Limb (tissue), 2 donors: ENCODE data around the gene CCNJL.
"Not testable (repeated sequence)": the region's sequence is repeated elsewhere in the genome, so short reads cannot be mapped to it uniquely, and the experiment has no call there.

ENCODE experiments used
- DNase-seq, 2 donors: peaks; one replicate each; pipeline ENCODE4 v3.0.0-alpha.2; 2016; ENCODE audit errors: extremely low spot score in 2 of 2

The CCNJL gene

GRCh38 chr5:160334716-160335115, 22.4 kb upstream of the CCNJL start:
- not testable (repeated sequence) for DNase-seq

- no peak for DNase-seq
Measured at GRCh38 chr5:160333721-160334120, 21.4 kb upstream of the CCNJL start.

- no peak for DNase-seq
Measured at GRCh38 chr5:160330212-160330611, 17.8 kb upstream of the CCNJL start.

- no peak for DNase-seq
Measured at GRCh38 chr5:160327818-160328217, 15.5 kb upstream of the CCNJL start.

GRCh38 chr5:160326981-160327380, 14.6 kb upstream of the CCNJL start:
- DNase-seq: no peak

GRCh38 chr5:160325716-160326115, 13.4 kb upstream of the CCNJL start:
- no peak for DNase-seq

GRCh38 chr5:160324886-160325285, 12.5 kb upstream of the CCNJL start:
- DNase-seq: no peak

- DNase-seq: no peak
Measured at GRCh38 chr5:160318409-160318808, 6.0 kb upstream of the CCNJL start.

- no peak for DNase-seq
Measured at GRCh38 chr5:160317434-160317833, 5.1 kb upstream of the CCNJL start.

- no peak for DNase-seq
Measured at GRCh38 chr5:160315968-160316367, 3.6 kb upstream of the CCNJL start.

GRCh38 chr5:160312960-160313727, 780 bp upstream of the CCNJL start:
- no peak for DNase-seq

GRCh38 chr5:160311491-160312133, 752 bp downstream of the CCNJL start:
- no peak for DNase-seq

GRCh38 chr5:160310552-160311295, 1.6 kb downstream of the CCNJL start:
- no peak for DNase-seq

GRCh38 chr5:160310140-160310539, 2.2 kb downstream of the CCNJL start:
- DNase-seq: no peak

- no peak for DNase-seq
Measured at GRCh38 chr5:160306696-160307095, 5.7 kb downstream of the CCNJL start.

GRCh38 chr5:160305319-160305718, 7.0 kb downstream of the CCNJL start:
- no peak for DNase-seq

GRCh38 chr5:160303690-160304089, 8.7 kb downstream of the CCNJL start:
- no peak for DNase-seq

- DNase-seq: no peak
Measured at GRCh38 chr5:160298189-160298588, 14.2 kb downstream of the CCNJL start.

- no peak for DNase-seq
Measured at GRCh38 chr5:160297776-160298175, 14.6 kb downstream of the CCNJL start.

- DNase-seq: no peak
Measured at GRCh38 chr5:160297004-160297403, 15.4 kb downstream of the CCNJL start.

- no peak for DNase-seq
Measured at GRCh38 chr5:160296496-160296895, 15.9 kb downstream of the CCNJL start.

- DNase-seq: no peak
Measured at GRCh38 chr5:160293901-160294561, 18.3 kb downstream of the CCNJL start.
